ENCODE results near the gene BLMH. TPM values are rescaled to one million over a fixed set of nuclear protein-coding genes. Genes with fewer than 3 reads are reported as not detected.

The BLMH gene
- total and polyA plus RNA-seq, 2 donors (not counting 3 experiments of a cell fraction or from before 2014, with no cell fraction given) = 24.6 to 65.8 TPM

- Histone ChIP-seq H3K4me2 (ENCODE audit: insufficient read depth, low read length) (no peak overlapping the region), H4K20me1 (replicated peaks; ENCODE audit: control insufficient read depth, extremely low read depth, insufficient read depth, low read length) (no peaks in the 10 kb centered on the region), H3K36me3 (ENCODE audit: control insufficient read depth in 2 of 2, extremely low read depth in 1 of 2, insufficient read depth in 2 of 2, low read length in 2 of 2) (no peaks in the 10 kb centered on the region), H3K4me1 (ENCODE audit: control insufficient read depth, extremely low read depth, insufficient read depth, low read length) (no peaks in the 10 kb centered on the region), H2AFZ (ENCODE audit: low read depth, low read length) (no peak overlapping the region), H3K79me2 (ENCODE audit: control insufficient read depth, insufficient read depth, low read length) (no peaks in the 10 kb centered on the region), H3K9ac (replicated peaks; ENCODE audit: extremely low read depth, insufficient read depth, low read length) (no peak overlapping the region), H3K27ac (ENCODE audit: insufficient read depth, low read depth, low read length) (no peak overlapping the region), H3K4me3 (replicated peaks in 1 of 3; ENCODE audit: insufficient read depth in 1 of 3, low read depth in 1 of 3, low read length in 3 of 3) (no peak overlapping the region), H3K9me3 (replicated peaks; ENCODE audit: control insufficient read depth, insufficient read depth, low read length) (no peaks in the 10 kb centered on the region), H3K9me1 (replicated peaks; ENCODE audit: control insufficient read depth, extremely low read depth, insufficient read depth, low read length) (no peaks in the 10 kb centered on the region), H3K27me3 (ENCODE audit: control insufficient read depth in 2 of 2, insufficient read depth in 2 of 2, low read length in 2 of 2) (peaks cover 0 to 2% of the 10 kb centered on the region in 2 experiments)
- BruUV-seq (replicated peaks) = no TSS peak
- intact Hi-C loops (cut with micrococcal nuclease) = no loop called here
- FAIRE-seq (no peak), DNase-seq (ENCODE audit: low read depth, low spot score) (peak; percentile 15)
- ChIA-PET POLR2A (no interaction called here), CTCF (interaction anchor here (0.7 to 1.8 kb wide), 3 partner anchors 35 to 178 kb away, joined by 3 to 7 read pairs (median 3); partner anchors contain the start of genes GOSR1 and TMIGD1)
- TF ChIP-seq MYC (IDR thresholded peaks at IDR 0.05; ENCODE audit: low read depth, low read length) = no peak
- no peak for TF ChIP-seq POLR2AphosphoS5 (IDR thresholded peaks at IDR 0.05; ENCODE audit: insufficient read depth, low read depth, low read length)
- no peak for TF ChIP-seq FOS (IDR thresholded peaks at IDR 0.05; ENCODE audit: borderline replicate concordance, insufficient read depth, low read length)
- peak; percentile 8 to 20 for TF ChIP-seq CTCF (IDR thresholded peaks at IDR 0.05; ENCODE audit: extremely low read depth in 1 of 2, insufficient read depth in 1 of 2, low read depth in 1 of 2, low read length in 2 of 2)
- no peak for TF ChIP-seq MAX (IDR thresholded peaks at IDR 0.05; ENCODE audit: insufficient read depth, insufficient read length)
- no peak for TF ChIP-seq GATA2 (IDR thresholded peaks at IDR 0.05; ENCODE audit: insufficient read depth, insufficient read length, low read depth, low read length)
- no peak for TF ChIP-seq JUN (IDR thresholded peaks at IDR 0.05; ENCODE audit: borderline replicate concordance, insufficient read depth, insufficient read length, low read depth)
- dilution Hi-C loops (cut with MboI; ENCODE audit: extremely low pct_ligation_motif_present, low sequenced_read_pairs) = no loop called here
These were observed 7.3 kb upstream of the BLMH start for GRCh38 chr17:30299000-30299399.

All from endothelial cell of umbilical vein (primary cell).